Fibroblast of upper back skin (primary cell): ENCODE data around the gene LPA.
A peak's percentile ranks its signal among the peaks of the same experiment; 100 is the strongest.
"Not testable (repeated sequence)": the region's sequence is repeated elsewhere in the genome, so short reads cannot be mapped to it uniquely, and the experiment has no call there.

Experiments used
- DNase-seq: peaks from one replicate; pipeline ENCODE4 v3.0.0-alpha.2; 2013

LPA gene

DNA sequence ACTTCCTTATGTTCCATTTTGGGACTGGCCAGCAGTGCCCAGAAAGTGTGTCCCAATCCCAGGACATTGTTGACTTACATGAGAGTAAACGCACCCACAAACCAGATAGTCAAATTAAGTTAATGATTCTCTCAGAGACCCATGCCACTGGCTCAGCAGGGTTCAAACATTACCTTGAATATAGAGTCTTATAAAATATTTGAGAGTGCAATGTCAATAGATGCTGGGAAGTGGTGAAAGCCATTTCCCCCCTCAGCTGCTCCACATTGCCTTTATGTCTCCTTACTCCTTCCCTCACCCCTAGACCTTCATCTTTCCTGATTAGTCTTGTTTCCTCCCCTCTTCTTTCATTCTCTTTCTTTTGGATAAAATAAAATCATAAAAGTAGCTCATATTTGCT, at the start of gene LPA:
LPA (minus strand) TSS at position 78 of the 400 bp plus-strand sequence; CDS start at position 17, 61 bp downstream.
- not testable (repeated sequence) for DNase-seq

DNA sequence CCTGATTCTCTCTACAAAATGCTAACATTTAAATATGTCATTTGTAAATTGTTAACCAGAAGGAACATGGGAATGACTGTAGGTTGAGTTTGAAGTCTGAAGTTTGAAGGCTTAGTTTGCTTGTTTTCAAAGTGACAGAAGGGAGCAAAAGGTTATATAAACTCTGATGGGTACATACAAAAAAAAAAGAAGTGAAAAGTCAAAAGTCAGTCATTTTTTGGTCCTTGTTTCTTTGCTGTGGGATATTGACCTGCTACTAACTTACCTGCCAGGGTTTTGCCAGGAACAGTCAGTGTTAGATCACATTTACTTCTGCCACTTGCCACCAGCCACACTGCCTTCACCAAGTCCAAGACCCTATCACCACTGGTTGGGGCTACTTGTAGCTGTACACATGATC, 44.9 kb upstream of the LPA start:
- DNase-seq: not testable (repeated sequence)

- not testable (repeated sequence) for DNase-seq
Observed at GRCh38 chr6:160704688-160705087, 40.6 kb upstream of the LPA start.

DNA sequence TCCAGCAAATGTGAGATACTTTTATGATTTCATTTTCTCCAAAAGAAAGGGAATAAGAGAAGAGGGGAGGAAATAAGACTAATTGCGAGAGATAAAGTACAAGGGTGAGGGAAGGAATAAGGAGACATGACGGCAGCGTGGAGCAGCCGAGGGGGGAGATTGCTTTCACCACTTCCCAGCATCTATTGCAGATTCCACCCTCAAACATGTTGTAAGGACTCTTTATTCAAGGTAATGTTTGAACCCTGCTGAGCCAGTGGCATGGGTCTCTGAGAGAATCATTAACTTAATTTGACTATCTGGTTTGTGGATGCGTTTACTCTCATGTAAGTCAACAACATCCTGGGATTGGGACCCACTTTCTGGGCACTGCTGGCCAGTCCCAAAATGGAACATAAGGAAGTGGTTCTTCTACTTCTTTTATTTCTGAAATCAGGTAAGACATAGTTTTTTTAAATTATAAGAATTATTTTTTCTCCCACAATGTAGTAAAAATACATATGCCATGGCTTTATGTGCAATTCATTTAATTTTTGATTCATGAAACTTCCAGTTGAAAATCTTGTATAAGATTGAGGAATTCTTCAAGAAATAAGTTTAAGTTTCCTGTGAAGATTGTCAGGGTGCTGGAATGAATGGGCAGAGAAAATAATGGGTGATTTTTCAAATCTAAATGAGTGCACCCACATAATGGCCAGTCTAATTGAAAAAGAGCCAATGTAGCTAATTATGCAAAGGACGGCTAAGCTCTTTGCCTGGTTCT, 38.0 kb upstream of the LPA start, which contains the start of gene PLG:
PLG (plus strand) TSS at position 327 of the 763 bp plus-strand sequence; CDS start at position 388, 61 bp downstream.
- DNase-seq: not testable (repeated sequence)

DNA sequence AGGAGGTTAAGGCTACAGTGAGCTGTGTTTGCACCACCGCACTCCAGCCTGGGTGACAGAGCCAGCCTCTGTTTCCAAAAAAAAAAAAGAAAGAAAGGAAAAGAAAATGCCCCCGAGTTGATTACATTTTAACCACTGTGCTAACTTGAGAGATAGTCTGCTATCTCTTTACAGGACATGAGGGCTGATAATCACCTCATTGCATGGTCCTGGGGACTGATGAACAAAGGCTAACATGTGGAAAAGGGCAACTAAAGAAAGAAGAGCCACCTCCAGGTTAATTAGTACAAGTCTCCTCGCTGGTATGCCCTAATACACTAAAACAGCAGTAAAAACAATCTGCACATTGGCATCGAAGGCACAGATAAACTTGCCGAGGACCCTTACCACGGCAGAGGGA, 33.8 kb upstream of the LPA start:
- no peak for DNase-seq

DNA sequence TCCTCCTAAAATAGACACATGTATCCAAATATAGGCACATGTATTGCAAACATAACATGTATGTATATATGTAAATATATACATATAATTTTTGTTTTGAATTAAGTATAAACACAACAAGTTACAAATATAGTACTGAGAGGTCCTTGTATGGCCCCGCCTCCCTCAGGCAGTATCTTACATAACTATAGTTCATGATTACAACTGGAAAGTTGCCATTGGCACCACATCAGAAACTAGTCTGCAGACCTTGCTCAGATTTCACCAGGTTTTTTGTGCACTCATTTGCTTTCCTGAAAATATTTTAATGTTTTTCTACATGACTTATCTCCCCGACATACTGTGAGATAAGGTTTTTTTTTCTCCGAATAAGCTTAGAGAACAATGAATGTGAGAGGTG, 32.8 kb upstream of the LPA start:
- not testable (repeated sequence) for DNase-seq

- DNase-seq: not testable (repeated sequence)
Observed at GRCh38 chr6:160695622-160696021, 31.5 kb upstream of the LPA start.

DNA sequence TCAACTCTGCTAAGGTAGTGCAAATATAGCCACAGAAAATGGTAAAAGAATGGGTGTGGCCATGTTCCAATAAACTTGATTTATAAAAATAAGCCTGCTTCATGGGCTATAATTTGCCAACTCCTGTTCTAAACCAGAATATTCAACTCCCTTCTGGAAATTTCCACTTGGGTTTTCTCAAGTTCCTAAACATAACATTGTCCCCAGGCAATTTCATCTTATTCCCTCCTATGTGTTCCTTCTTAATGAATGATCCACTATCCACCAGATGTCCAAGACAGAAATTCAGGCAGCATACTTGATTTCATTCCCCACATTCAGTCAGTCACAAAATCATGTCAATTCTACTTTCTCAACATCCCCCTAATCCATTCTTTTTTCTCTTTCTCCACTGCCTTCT, 30.9 kb upstream of the LPA start:
- DNase-seq: peak; percentile 53

DNA sequence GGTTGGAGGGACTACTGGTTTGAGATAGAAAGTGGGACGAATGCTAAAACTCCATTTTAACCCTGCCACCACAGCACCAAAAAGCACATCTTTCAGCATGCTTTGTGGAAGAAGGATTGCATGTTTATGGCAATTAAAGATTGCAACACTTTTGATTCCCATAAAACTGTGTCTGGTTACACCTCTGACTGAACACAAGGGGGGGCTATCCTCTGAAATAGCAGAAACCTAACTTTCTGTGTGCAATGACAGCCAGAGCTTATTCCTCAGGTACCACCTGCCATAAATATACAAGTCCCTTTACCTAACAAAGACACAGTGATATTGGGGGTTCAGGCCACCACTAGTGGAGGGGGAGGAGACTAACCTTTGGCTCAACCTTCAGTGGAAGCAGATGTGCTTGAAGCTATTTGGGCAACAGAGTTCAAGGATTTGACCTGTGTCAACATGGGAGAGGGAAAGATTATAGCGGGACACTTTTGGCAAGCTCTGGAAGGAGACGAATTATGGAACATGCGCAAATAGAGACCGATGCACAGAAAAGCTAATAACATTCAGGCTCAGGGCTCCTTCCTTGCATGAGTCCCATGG, 28.4 kb upstream of the LPA start:
- no peak for DNase-seq

- DNase-seq: no peak
Observed at GRCh38 chr6:160691617-160692016, 27.5 kb upstream of the LPA start.

DNA sequence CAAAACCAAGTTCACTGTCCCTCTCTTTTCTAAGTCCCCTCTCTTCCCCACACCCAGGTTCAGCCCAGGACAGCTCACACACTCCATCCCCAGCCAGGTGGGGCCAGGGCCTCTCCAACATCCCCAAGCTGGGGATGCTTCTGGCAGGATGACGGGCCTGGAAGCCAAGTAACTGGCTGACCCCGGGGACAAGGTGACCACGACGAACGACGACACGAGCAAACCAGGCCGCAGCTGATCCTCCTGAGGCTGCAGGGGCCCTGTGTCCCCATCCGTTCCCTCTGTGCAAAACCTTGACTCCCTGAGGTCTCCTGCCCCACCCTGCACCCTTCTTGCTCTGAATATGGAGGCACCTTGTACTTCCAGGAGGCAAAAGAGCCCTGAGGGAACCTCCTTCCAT, 26.4 kb upstream of the LPA start:
- no peak for DNase-seq

DNA sequence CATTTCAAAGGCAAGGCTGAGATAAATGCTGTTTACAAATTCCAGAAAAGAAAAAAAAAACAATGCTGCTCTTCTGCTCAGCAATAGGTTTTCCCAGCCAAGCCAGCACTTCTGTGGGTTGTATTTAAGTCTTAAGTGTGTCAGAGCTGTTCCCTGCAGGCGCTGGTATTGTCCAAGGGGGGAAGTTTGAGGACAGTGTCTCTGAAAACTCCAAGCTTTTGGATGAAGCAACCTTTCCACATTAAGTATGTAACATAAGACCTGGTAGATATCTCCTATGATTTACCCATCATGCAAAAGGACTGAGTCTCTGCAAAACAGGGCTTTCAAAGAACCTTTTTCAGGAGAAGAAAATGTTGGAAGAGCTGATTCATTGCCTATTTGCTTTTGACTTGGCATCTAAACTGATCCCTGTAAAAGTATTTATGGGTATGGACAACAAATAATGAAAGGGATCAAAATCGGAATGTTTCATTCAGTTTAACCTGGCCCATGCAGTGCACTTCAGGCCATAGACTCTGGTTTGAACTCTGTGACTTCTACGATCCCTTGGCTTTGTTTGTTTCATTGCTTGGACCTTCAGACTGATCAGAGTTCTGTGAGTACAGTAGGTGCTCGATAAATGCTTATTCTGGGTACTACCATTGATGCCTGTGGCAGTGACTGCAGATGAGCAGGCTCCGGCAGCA, 21.8 kb upstream of the LPA start:
- DNase-seq: no peak

DNA sequence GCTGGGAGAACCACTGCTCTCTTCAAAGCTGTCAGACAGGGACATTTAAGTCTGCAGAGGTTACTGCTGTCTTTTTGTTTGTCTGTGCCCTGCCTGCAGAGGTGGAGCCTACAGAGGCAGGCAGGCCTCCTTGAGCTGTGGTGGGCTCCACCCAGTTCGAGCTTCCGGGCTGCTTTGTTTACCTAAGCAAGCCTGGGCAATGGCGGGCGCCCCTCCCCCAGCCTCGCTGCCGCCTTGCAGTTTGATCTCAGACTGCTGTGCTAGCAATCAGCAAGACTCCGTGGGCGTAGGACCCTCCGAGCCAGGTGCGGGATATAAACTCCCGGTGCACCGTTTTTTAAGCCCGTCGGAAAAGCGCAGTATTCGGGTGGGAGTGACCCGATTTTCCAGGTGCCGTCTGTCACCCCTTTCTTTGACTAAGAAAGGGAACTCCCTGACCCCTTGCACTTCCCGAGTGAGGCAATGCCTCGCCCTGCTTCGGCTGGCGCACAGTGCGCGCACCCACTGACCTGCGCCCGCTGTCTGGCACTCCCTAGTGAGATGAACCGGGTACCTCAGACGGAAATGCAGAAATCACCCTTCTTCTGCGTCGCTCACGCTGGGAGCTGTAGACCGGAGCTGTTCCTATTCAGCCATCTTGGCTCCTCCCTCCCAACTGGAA, 21.2 kb upstream of the LPA start:
- not testable (repeated sequence) for DNase-seq

- DNase-seq: no peak
Observed at GRCh38 chr6:160679402-160679769, 15.3 kb upstream of the LPA start.

- DNase-seq: no peak
Observed at GRCh38 chr6:160678744-160679401, 14.8 kb upstream of the LPA start.

- DNase-seq: no peak
Observed at GRCh38 chr6:160678230-160678629, 14.2 kb upstream of the LPA start.

DNA sequence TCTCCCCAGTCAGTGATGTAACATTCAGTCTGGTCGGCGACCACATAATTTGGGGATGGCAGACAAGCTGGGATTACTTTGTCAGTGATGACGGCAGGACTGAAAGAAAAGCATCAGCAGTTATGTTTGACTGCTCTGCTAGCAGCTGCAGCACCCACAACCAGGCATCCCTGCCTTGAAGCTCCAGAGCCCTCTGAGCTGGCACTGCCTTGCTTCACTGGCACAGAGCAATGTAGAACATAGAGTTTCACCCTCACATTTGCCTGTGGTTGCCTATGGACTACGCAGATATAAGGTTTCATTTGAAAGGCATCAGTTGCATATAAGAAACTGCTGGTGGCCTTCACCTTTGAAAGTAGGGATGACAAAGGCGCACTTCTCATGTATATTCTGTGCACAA, 12.3 kb upstream of the LPA start:
- DNase-seq: not testable (repeated sequence)

- DNase-seq: no peak
Observed at GRCh38 chr6:160668589-160668988, 4.5 kb upstream of the LPA start.

GRCh38 chr6:160667639-160668481, 3.8 kb upstream of the LPA start:
- DNase-seq: no peak

DNA sequence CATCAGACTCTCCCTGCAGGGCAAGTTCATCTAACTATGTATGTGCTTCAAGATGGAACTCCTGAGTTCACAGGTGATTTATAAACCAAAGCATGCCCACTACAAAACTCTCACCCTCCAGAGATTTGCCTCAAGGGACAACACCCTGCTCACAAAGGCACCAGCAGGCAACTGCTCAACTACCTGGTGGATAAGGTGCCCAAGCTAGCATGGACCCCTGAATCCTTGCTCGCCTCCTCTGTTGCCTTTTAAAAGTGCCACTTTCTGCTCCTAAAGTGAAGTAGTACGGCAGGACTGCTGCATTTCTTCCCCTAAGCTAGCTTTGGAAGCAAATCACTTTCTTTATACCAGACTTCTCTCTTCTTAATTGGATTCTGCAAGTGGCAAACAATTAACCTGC, 1.2 kb downstream of the LPA start:
- no peak for DNase-seq

GRCh38 chr6:160662429-160662828, 1.6 kb downstream of the LPA start:
- DNase-seq: no peak

GRCh38 chr6:160661216-160661615, 2.9 kb downstream of the LPA start:
- DNase-seq: no peak
